Inferior parietal cortex (tissue), 1 donor: ENCODE measurements around the gene ATRAID.

Source experiments
- DNase-seq: peaks from one replicate; pipeline ENCODE4 v3.0.0-alpha.2; 2016; ENCODE audit errors: extremely low spot score

The ATRAID gene

GRCh38 chr2:27219091-27219490, 7.2 kb downstream of the ATRAID start:
- DNase-seq, result no peak

- DNase-seq, result no peak
Observed at GRCh38 chr2:27220091-27220490, 8.2 kb downstream of the ATRAID start.

DNA sequence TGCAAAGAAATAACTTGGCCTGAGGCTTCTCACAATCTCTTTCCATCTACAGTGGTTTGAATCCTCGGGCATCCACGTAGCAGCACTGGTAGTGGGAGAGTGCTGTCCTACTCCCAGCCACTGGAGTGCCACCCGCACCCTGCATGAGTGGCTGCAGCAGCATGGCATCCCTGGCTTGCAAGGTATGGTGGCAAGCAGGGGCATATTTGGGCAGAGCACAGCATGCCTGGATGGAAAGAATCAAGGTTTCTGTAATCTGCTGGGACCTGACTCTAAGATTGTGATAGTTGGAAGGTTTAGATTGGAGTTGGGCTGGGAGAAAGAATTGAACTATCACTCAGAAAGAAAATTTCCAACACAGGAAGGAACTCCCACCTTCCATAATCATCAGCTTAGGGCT, 9.3 kb downstream of the ATRAID start:
- no peak for DNase-seq

GRCh38 chr2:27222407-27222806, 10.6 kb downstream of the ATRAID start:
- DNase-seq, result no peak

DNA sequence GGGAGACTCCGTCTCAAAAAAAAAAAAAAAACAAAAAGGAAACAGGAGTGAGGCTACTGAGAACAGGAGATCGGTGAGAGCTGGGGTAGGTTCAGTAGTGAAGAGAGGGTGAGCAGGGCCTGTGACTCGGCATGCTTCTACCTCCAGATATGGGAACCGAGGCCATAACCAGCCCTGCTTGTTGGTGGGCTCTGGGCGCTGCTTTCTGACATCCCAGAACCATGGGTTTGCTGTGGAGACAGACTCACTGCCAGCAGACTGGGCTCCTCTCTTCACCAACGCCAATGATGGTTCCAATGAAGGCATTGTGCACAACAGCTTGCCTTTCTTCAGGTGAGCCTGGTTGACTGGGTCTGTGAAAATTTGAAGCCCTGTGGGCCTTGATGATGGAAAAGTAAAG, 11.6 kb downstream of the ATRAID start:
- no peak for DNase-seq

DNA sequence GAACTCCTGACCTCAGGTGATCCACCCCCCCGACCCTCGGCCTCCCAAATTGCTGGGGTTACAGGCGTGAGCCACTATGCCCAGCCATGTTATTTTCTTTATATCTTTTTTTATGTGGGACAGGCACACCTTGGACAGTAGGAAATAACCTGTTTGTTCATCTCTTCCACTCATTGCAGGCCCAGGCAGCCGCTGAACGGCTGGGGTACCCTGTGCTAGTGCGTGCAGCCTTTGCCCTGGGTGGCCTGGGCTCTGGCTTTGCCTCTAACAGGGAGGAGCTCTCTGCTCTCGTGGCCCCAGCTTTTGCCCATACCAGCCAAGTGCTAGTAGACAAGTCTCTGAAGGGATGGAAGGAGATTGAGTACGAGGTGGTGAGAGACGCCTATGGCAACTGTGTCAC, 13.7 kb downstream of the ATRAID start:
- DNase-seq, result no peak

DNA sequence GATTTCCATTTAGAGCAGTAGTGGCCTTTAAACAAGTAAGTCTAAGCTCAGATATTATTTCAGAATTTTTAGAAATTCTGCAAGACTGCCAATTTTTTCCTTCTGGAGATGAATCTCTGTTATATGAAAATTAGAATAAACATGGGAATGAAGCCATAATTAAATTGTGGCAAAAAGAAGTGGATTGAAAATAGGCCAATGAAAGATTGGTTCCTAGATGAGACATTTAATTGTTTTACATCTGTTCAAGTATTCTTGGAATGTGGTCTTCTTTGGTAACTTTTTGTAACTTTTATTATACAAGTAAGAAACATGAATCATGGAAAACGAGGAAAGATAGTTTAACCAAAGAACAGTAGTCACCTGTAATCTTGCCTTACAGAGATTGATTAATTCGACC, 15.7 kb downstream of the ATRAID start:
- DNase-seq, result no peak

DNA sequence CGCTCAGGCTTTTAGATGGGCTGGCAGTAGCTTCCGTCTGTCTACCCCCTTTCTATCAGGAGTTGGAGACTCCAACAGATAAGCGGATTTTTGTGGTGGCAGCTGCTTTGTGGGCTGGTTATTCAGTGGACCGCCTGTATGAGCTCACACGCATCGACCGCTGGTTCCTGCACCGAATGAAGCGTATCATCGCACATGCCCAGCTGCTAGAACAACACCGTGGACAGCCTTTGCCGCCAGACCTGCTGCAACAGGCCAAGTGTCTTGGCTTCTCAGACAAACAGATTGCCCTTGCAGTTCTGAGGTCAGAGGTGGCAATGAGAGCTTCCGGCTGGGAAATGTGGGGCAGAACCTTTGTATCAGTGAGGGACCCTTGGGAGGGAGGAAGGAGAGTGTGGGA, 20.1 kb downstream of the ATRAID start:
- DNase-seq, result no peak

- DNase-seq, result no peak
Observed at GRCh38 chr2:27233341-27233740, 21.5 kb downstream of the ATRAID start.

GRCh38 chr2:27236136-27236535, 24.3 kb downstream of the ATRAID start:
- DNase-seq, result no peak

DNA sequence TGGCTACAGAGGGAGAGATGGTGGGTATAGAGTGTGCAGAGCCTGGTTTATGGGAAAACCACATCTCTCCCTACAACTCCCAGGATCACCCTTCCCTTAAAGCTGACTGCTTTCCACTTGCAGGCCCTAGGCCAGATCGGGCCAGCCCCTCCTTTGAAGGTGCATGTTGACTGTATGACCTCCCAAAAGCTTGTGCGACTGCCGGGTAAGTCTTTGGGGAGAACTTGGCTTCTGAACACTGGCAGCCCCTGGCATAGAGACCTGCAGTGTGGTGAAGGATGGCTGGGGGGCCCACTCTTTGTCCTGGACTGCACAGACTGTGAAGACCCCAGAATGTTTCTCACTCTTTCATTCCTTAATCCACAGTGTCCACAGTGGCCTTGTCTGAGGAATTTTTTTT, 24.8 kb downstream of the ATRAID start:
- DNase-seq, result no peak

DNA sequence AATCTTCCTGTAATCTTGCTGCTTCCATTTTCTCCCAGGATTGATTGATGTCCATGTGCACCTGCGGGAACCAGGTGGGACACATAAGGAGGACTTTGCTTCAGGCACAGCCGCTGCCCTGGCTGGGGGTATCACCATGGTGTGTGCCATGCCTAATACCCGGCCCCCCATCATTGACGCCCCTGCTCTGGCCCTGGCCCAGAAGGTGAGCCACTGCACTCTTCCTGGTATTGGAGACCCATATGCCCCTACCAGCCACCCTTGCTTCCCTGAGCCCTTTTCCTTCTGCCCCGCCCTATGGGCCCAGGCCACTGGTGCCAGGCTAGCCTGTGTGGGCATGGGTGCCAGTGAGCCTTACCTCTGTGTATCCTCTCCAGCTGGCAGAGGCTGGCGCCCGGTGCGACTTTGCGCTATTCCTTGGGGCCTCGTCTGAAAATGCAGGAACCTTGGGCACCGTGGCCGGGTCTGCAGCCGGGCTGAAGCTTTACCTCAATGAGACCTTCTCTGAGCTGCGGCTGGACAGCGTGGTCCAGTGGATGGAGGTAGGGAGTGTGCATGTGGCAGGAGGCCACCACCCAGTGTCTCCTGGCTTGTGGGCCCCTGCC, 25.6 kb downstream of the ATRAID start:
- DNase-seq, result no peak

DNA sequence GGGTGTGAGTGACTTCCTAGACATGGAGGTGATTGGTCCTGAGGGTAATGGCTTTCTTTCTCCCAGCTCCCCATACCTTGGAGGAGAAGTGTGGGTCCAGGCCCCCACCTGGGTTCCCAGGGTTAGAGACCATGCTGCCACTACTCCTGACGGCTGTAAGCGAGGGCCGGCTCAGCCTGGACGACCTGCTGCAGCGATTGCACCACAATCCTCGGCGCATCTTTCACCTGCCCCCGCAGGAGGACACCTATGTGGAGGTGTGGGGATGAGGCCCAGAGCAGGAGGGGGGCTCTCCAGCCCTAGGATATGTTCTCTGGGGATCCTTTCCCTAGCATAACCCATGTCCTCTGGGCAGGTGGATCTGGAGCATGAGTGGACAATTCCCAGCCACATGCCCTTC, 27.1 kb downstream of the ATRAID start:
- no peak for DNase-seq

- DNase-seq, result no peak
Observed at GRCh38 chr2:27240406-27240805, 28.6 kb downstream of the ATRAID start.

GRCh38 chr2:27241761-27242613, 30.1 kb downstream of the ATRAID start:
- no peak for DNase-seq

GRCh38 chr2:27242614-27242951, 30.7 kb downstream of the ATRAID start:
- DNase-seq, result no peak

DNA sequence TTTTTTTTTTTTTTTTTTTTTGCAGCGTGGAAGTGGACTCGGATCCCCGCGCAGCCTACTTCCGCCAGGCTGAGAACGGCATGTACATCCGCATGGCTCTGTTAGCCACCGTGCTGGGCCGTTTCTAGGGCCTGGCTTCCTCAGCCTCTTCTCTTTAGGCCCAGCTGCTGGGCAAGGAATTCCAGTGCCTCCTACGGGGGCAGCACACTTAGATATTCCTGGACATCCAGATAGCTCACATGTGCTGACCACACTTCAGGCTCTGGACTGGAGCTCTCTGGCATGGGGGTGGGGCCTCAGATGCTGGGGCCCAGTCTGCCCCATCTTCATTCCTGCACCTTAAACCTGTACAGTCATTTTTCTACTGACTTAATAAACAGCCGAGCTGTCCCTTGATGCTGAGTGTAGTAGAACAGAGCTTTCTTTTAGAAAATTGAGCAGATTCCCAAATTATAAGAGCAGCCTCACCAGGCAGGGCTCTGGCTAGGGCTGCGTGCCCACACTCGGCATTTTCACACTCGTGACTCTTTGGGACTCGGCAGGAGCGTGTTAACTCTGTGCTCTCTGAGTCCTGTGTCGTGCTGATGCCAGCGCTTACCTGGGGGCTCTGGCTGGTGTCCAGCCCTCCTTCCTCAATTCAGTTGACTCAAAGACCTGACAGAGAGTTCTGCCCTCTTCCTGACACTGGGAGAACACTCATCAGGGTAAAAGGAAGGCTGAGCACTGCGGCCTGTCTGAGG, 31.7 kb downstream of the ATRAID start:
- no peak for DNase-seq

GRCh38 chr2:27245116-27245515, 33.3 kb downstream of the ATRAID start:
- no peak for DNase-seq

DNA sequence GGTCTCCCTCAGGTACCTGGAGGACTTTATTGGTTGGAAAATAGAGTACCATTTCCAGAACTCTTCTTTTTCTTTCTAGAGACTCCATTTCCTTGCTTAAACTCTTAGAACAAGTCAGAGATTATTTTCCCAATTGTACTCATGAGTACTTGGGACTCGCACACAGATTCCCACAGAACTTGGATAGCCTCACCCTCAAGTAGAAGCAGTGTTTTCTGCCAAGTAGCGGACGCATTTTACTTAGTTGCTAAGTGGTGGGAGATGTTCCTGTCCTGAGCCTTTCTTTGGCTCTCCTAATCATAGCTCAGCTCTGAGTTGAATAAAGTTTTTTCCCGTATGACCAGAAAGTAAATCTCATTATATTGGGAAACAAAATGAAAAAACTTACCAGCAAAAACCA, 33.8 kb downstream of the ATRAID start:
- DNase-seq, result no peak

- DNase-seq, result no peak
Observed at GRCh38 chr2:27247893-27248292, 36.1 kb downstream of the ATRAID start.

- no peak for DNase-seq
Observed at GRCh38 chr2:27249159-27249890, 37.5 kb downstream of the ATRAID start.
